NB4 (cell line): ENCODE data around the gene NR4A3.

Experiments
- CTCF ChIP-seq: IDR thresholded peaks from one replicate; pipeline ENCODE4 v1.5.1; 2012; ENCODE audit warnings: low read depth, low read length
- MAX ChIP-seq: IDR thresholded peaks from 2 replicates; pipeline ENCODE4 v1.6.1; 2011; ENCODE audit warnings: low read depth, low read length
- MYC ChIP-seq: IDR thresholded peaks from 2 replicates; pipeline ENCODE4 v1.6.1; 2011; ENCODE audit warnings: low read depth, low read length
- POLR2A ChIP-seq: IDR thresholded peaks from 2 replicates; pipeline ENCODE4 v1.6.1; 2011; ENCODE audit warnings: mild to moderate bottlenecking; ENCODE audit not compliant: insufficient read length; ENCODE audit errors: extremely low read depth

- TF ChIP-seq CTCF (no peak), POLR2A (no peak), MAX (no peak), MYC (no peak)
These were observed 2.1 kb downstream of the NR4A3 start for GRCh38 chr9:99823681-99824377.
